ENCODE measurements around the gene MMP17. TPM values are rescaled to one million over a fixed set of nuclear protein-coding genes. Genes with fewer than 3 reads are reported as not detected.
"Not testable (repeated sequence)": the region's sequence is repeated elsewhere in the genome, so short reads cannot be mapped to it uniquely, and the experiment has no call there.

The MMP17 gene
- total RNA-seq, 2 experiments from 2014 or later = 0.32 TPM; not detected in 1

- no peak overlapping the region for H3K27ac Mint-ChIP-seq
- H3K4me1 Mint-ChIP-seq = peaks cover 2% of the 10 kb centered on the region
- peaks cover 20% of the 10 kb centered on the region for H3K36me3 Mint-ChIP-seq
- no peaks in the 10 kb centered on the region for H3K27me3 Mint-ChIP-seq
- H3K9me3 Mint-ChIP-seq = no peaks in the 10 kb centered on the region
- no peak for DNase-seq
- H3K4me3 Mint-ChIP-seq = no peak overlapping the region
These were observed 32.3 kb upstream of the MMP17 start for GRCh38 chr12:131795690-131796410.

GRCh38 chr12:131796411-131796736 lies 31.8 kb upstream of the MMP17 start:
- H3K4me3 Mint-ChIP-seq = no peak overlapping the region
- no peak for DNase-seq
- H3K4me1 Mint-ChIP-seq = peaks cover 2% of the 10 kb centered on the region
- peaks cover 22% of the 10 kb centered on the region for H3K36me3 Mint-ChIP-seq
- H3K27ac Mint-ChIP-seq = no peak overlapping the region
- H3K9me3 Mint-ChIP-seq = no peaks in the 10 kb centered on the region
- no peaks in the 10 kb centered on the region for H3K27me3 Mint-ChIP-seq

GRCh38 chr12:131796754-131797587 lies 31.2 kb upstream of the MMP17 start:
- DNase-seq = no peak
- Mint-ChIP-seq H3K27me3 (no peaks in the 10 kb centered on the region), H3K27ac (no peak overlapping the region), H3K4me1 (peaks cover 2% of the 10 kb centered on the region), H3K36me3 (peaks cover 22% of the 10 kb centered on the region), H3K9me3 (no peaks in the 10 kb centered on the region), H3K4me3 (no peak overlapping the region)

GRCh38 chr12:131797588-131797934 lies 30.6 kb upstream of the MMP17 start:
- Mint-ChIP-seq H3K4me1 (peaks cover 2% of the 10 kb centered on the region), H3K27me3 (no peaks in the 10 kb centered on the region), H3K4me3 (no peak overlapping the region), H3K36me3 (peaks cover 22% of the 10 kb centered on the region), H3K9me3 (no peaks in the 10 kb centered on the region), H3K27ac (no peak overlapping the region)
- DNase-seq = no peak

GRCh38 chr12:131799195-131799594 lies 29.0 kb upstream of the MMP17 start:
- H3K9me3 Mint-ChIP-seq = no peaks in the 10 kb centered on the region
- H3K27me3 Mint-ChIP-seq = no peaks in the 10 kb centered on the region
- H3K4me1 Mint-ChIP-seq = peaks cover 2% of the 10 kb centered on the region
- H3K36me3 Mint-ChIP-seq = peaks cover 24% of the 10 kb centered on the region
- H3K27ac Mint-ChIP-seq = no peak overlapping the region
- H3K4me3 Mint-ChIP-seq = no peak overlapping the region
- DNase-seq = no peak

GRCh38 chr12:131799828-131800593 lies 28.2 kb upstream of the MMP17 start:
- peaks cover 24% of the 10 kb centered on the region for H3K36me3 Mint-ChIP-seq
- no peaks in the 10 kb centered on the region for H3K9me3 Mint-ChIP-seq
- H3K4me3 Mint-ChIP-seq = no peak overlapping the region
- no peaks in the 10 kb centered on the region for H3K27me3 Mint-ChIP-seq
- no peak overlapping the region for H3K27ac Mint-ChIP-seq
- H3K4me1 Mint-ChIP-seq = peaks cover 2% of the 10 kb centered on the region
- no peak for DNase-seq

GRCh38 chr12:131800594-131801135 lies 27.5 kb upstream of the MMP17 start:
- Mint-ChIP-seq H3K27me3 (no peaks in the 10 kb centered on the region), H3K27ac (no peak overlapping the region), H3K4me3 (no peak overlapping the region), H3K9me3 (no peaks in the 10 kb centered on the region), H3K36me3 (peaks cover 19% of the 10 kb centered on the region), H3K4me1 (peaks cover 2% of the 10 kb centered on the region)
- no peak for DNase-seq

- H3K27ac Mint-ChIP-seq = no peak overlapping the region
- no peak overlapping the region for H3K4me3 Mint-ChIP-seq
- DNase-seq = no peak
- peaks cover 2% of the 10 kb centered on the region for H3K4me1 Mint-ChIP-seq
- H3K27me3 Mint-ChIP-seq = no peaks in the 10 kb centered on the region
- no peaks in the 10 kb centered on the region for H3K9me3 Mint-ChIP-seq
- peaks cover 19% of the 10 kb centered on the region for H3K36me3 Mint-ChIP-seq
These were observed 26.8 kb upstream of the MMP17 start for GRCh38 chr12:131801254-131801866.

GRCh38 chr12:131803961-131804521 lies 24.2 kb upstream of the MMP17 start:
- no peak overlapping the region for H3K27ac Mint-ChIP-seq
- no peaks in the 10 kb centered on the region for H3K9me3 Mint-ChIP-seq
- H3K4me1 Mint-ChIP-seq = peaks cover 2% of the 10 kb centered on the region
- no peak for DNase-seq
- no peaks in the 10 kb centered on the region for H3K27me3 Mint-ChIP-seq
- peaks cover 13% of the 10 kb centered on the region for H3K36me3 Mint-ChIP-seq
- H3K4me3 Mint-ChIP-seq = no peak overlapping the region

- H3K4me3 Mint-ChIP-seq = no peak overlapping the region
- H3K36me3 Mint-ChIP-seq = peaks cover 13% of the 10 kb centered on the region
- H3K27ac Mint-ChIP-seq = no peak overlapping the region
- no peak for DNase-seq
- peaks cover 2% of the 10 kb centered on the region for H3K4me1 Mint-ChIP-seq
- H3K27me3 Mint-ChIP-seq = no peaks in the 10 kb centered on the region
- no peaks in the 10 kb centered on the region for H3K9me3 Mint-ChIP-seq
These were observed 22.8 kb upstream of the MMP17 start for GRCh38 chr12:131805421-131805820.

GRCh38 chr12:131806674-131807073 lies 21.5 kb upstream of the MMP17 start:
- H3K27ac Mint-ChIP-seq = no peak overlapping the region
- H3K4me1 Mint-ChIP-seq = no peaks in the 10 kb centered on the region
- H3K9me3 Mint-ChIP-seq = no peaks in the 10 kb centered on the region
- H3K27me3 Mint-ChIP-seq = no peaks in the 10 kb centered on the region
- no peak overlapping the region for H3K4me3 Mint-ChIP-seq
- peaks cover 4% of the 10 kb centered on the region for H3K36me3 Mint-ChIP-seq
- no peak for DNase-seq

GRCh38 chr12:131808744-131809371 lies 19.3 kb upstream of the MMP17 start:
- H3K4me3 Mint-ChIP-seq = peak overlapping the region; percentile 72

GRCh38 chr12:131809476-131810254 lies 18.5 kb upstream of the MMP17 start:
- not testable (repeated sequence) for H3K27ac Mint-ChIP-seq, DNase-seq, H3K4me1 Mint-ChIP-seq, H3K27me3 Mint-ChIP-seq
- H3K9me3 Mint-ChIP-seq = peaks cover 11% of the 10 kb centered on the region
- H3K36me3 Mint-ChIP-seq = peaks cover 11% of the 10 kb centered on the region
- peak overlapping the region; percentile 71 for H3K4me3 Mint-ChIP-seq

More at GRCh38 chr12:131808744-131809371, 19.3 kb upstream of the MMP17 start:
- peaks cover 11% of the 10 kb centered on the region for H3K9me3 Mint-ChIP-seq
- DNase-seq = peak; percentile 53
- no peaks in the 10 kb centered on the region for H3K27me3 Mint-ChIP-seq
- H3K27ac Mint-ChIP-seq = peak overlapping the region; percentile 74
- peaks cover 11% of the 10 kb centered on the region for H3K36me3 Mint-ChIP-seq
- H3K4me1 Mint-ChIP-seq = no peaks in the 10 kb centered on the region
